Type B pancreatic cell (in vitro differentiated cells): ENCODE measurements around the gene SYT7. TPM values are rescaled to one million over a fixed set of nuclear protein-coding genes. Genes with fewer than 3 reads are reported as not detected.

Experiments
- DNase-seq: peaks from one replicate; pipeline ENCODE4 v3.0.0; 2021; ENCODE audit warnings: mixed read lengths; ENCODE audit not compliant: unreplicated experiment; ENCODE audit errors: extremely low spot score
- H3K27ac Mint-ChIP-seq: 2 replicates; pipeline ENCODE4 v1.8.0; 2021; ENCODE audit warnings: mild to moderate bottlenecking, mixed read lengths
- H3K27me3 Mint-ChIP-seq: 2 replicates; pipeline ENCODE4 v1.8.0; 2021; ENCODE audit warnings: mixed read lengths
- H3K36me3 Mint-ChIP-seq: 2 replicates; pipeline ENCODE4 v1.8.0; 2021; ENCODE audit warnings: mixed read lengths
- H3K4me1 Mint-ChIP-seq: one replicate; pipeline ENCODE4 v1.8.0; 2021; ENCODE audit warnings: mixed read lengths; ENCODE audit not compliant: unreplicated experiment
- H3K4me3 Mint-ChIP-seq: 2 replicates; pipeline ENCODE4 v1.8.0; 2021; ENCODE audit warnings: mild to moderate bottlenecking, mixed read lengths
- H3K9me3 Mint-ChIP-seq: 2 replicates; pipeline ENCODE4 v1.8.0; 2021; ENCODE audit warnings: mixed read lengths
- total RNA-seq: library from RNA; stranded (reverse); gene quantifications from 2 replicates; pipeline ENCODE4 v1.2.1, GENCODE V29; 2021; ENCODE audit warnings: low replicate concordance
- TF ChIP-seq, protein P1 (sequence below): fragments of 200-600 bp; sonication (generic); conservative IDR thresholded peaks from 2 replicates; pipeline ENCODE4 v1.5.0; 2021; ENCODE audit warnings: antibody characterized with exemption, mild to moderate bottlenecking

SYT7 gene
- total RNA-seq, 1 donor from 2014 or later, result 26.5 TPM

DNA sequence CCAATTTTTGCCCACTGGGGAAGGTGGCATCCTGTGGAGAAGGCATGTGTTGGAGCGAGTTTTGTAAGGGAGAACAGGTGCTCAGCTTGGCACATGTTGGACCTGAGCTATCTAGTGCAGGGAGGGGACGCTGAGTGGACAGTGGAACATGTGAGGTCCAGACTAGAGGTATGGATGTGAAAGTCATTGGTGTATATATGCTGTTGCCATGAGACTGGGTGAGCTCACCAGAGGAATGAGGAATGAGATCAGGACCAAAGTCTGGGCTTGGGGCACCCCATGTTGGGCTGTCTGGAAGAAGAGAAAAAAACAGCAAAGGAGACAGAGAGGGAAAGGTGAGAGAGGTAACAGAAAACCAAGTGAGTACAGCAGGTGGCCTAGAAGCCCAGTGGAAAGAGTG, 12.3 kb upstream of the SYT7 start:
- H3K27ac Mint-ChIP-seq, result no peak overlapping the region
- TF ChIP-seq, protein P1, sequence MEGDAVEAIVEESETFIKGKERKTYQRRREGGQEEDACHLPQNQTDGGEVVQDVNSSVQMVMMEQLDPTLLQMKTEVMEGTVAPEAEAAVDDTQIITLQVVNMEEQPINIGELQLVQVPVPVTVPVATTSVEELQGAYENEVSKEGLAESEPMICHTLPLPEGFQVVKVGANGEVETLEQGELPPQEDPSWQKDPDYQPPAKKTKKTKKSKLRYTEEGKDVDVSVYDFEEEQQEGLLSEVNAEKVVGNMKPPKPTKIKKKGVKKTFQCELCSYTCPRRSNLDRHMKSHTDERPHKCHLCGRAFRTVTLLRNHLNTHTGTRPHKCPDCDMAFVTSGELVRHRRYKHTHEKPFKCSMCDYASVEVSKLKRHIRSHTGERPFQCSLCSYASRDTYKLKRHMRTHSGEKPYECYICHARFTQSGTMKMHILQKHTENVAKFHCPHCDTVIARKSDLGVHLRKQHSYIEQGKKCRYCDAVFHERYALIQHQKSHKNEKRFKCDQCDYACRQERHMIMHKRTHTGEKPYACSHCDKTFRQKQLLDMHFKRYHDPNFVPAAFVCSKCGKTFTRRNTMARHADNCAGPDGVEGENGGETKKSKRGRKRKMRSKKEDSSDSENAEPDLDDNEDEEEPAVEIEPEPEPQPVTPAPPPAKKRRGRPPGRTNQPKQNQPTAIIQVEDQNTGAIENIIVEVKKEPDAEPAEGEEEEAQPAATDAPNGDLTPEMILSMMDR, result no peak
- H3K4me1 Mint-ChIP-seq, result peaks cover 23% of the 10 kb centered on the region
- H3K9me3 Mint-ChIP-seq, result no peaks in the 10 kb centered on the region
- DNase-seq, result no peak
- H3K27me3 Mint-ChIP-seq, result peaks cover 31% of the 10 kb centered on the region
- H3K36me3 Mint-ChIP-seq, result no peaks in the 10 kb centered on the region
- no peak overlapping the region for H3K4me3 Mint-ChIP-seq

DNA sequence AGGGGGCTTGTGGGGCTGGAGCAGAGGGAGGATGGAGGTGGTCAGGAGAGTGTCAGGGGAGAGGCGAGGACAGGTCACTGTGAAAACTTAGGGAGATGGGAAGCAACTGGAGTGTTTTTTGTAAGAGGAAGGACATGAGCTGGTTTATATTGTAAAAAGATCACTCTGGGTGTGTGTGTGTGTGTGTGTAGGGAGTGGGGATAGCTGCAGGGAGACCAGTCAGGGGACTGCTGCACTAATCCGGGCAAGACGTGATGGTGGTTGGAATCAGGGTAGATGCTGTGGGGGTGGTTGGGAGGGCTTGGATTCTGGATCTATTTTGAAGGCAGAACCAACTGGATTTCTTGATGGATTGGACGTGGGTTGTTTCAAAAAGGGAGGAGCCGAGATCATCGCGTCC, 11.3 kb upstream of the SYT7 start:
- DNase-seq, result no peak
- H3K9me3 Mint-ChIP-seq, result no peaks in the 10 kb centered on the region
- H3K36me3 Mint-ChIP-seq, result no peaks in the 10 kb centered on the region
- peaks cover 23% of the 10 kb centered on the region for H3K4me1 Mint-ChIP-seq
- H3K4me3 Mint-ChIP-seq, result no peak overlapping the region
- H3K27me3 Mint-ChIP-seq, result peaks cover 29% of the 10 kb centered on the region
- H3K27ac Mint-ChIP-seq, result peak overlapping the region; percentile 26
- TF ChIP-seq, protein P1, result no peak

DNA sequence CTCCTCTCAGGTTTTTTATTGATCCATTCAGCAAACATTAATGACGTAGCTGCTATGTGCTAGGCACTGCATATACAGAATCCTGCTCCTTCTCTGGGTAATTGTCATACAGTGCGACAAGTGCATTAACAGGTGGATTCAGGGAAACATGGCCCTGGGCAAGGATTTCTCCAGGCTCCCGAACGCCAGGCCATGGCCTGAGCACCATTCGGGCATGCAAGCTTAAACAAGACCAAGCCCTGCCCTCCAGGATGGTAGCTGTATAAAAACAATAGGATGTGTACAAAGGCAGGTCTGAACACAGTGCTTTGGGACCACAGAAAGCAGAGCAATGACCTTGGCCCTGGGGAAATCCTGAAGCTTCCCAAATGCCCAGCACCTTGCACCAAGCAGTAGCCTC, 9.1 kb upstream of the SYT7 start:
- no peaks in the 10 kb centered on the region for H3K9me3 Mint-ChIP-seq
- peak overlapping the region; percentile 11 for H3K27ac Mint-ChIP-seq
- DNase-seq, result no peak
- H3K4me3 Mint-ChIP-seq, result peak overlapping the region; percentile 58
- TF ChIP-seq, protein P1, result no peak
- no peaks in the 10 kb centered on the region for H3K36me3 Mint-ChIP-seq
- peaks cover 33% of the 10 kb centered on the region for H3K4me1 Mint-ChIP-seq
- H3K27me3 Mint-ChIP-seq, result peaks cover 34% of the 10 kb centered on the region

DNA sequence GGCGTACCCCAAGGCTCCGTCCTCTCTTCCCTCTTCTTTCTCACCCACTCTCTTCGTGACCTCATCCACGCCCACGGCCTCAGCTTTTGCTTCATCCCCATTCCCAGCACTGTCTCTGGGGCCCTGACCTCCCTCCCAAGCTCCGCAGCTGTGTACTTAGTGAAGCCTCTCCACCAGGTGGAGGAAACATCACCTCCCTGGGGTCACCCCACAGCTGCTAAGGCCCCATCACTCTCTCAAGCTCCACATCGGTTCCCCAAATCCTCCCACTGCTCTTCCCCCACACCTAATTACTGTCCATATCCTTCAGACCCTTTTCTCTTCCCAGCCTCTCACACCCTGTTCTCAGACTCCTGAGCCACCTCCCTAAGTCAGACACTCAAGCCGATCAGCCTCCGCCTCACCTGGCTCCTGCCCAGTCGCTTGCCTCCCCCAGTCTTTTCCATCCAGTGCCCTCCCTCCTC, 7.9 kb upstream of the SYT7 start:
- Mint-ChIP-seq H3K36me3 (no peaks in the 10 kb centered on the region), H3K9me3 (no peaks in the 10 kb centered on the region), H3K4me3 (peak overlapping the region; percentile 83), H3K4me1 (peaks cover 29% of the 10 kb centered on the region), H3K27ac (peak overlapping the region; percentile 39), H3K27me3 (peaks cover 37% of the 10 kb centered on the region)
- DNase-seq, result no peak
- TF ChIP-seq, protein P1, result no peak

DNA sequence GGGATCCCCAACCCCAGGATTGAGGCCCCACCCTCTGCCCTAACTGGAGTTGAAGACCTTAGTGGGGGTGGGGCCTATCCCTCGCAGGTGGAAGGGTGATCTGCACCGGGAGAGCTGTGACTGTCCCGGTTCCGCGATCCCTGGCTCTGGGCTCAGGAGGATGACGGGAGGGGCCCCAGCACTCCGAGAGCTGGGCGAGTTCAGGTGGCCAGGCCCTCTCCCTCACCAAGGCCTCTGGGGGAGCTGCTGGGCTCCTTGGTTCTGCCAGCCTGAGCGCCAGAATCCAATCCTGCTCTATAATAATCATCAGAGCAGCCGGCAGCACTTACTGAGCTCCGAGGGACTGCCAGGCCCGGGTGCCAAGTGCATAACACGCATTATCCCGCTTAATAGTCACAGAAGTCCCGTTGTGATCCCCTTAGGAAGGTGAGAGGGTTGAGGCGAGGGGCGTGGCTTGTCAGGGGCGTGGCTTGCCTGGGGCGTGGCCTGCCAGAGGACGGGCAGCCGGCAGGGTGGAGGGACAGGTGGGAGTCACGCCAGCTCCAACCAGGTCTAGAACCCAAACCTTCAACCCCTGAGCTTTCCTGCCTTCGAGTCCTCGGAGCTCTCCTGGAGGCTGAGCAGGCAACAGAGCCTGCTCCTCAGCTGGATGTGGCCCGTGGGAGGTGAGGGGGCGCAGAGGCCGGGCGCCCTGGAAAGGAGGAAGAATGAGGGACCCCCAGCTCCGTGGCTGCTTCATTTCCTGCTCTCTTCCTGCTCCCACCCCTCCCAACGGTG, 7.3 kb upstream of the SYT7 start:
- TF ChIP-seq, protein P1, result peak; percentile 49
- Mint-ChIP-seq H3K4me3 (peak overlapping the region; percentile 83), H3K9me3 (no peaks in the 10 kb centered on the region), H3K36me3 (no peaks in the 10 kb centered on the region), H3K27me3 (peaks cover 43% of the 10 kb centered on the region), H3K27ac (peak overlapping the region; percentile 34), H3K4me1 (peaks cover 29% of the 10 kb centered on the region)
- no peak for DNase-seq
